ENCODE results near the gene CHKA. TPM values are rescaled to one million over a fixed set of nuclear protein-coding genes. Genes with fewer than 3 reads are reported as not detected.

The CHKA gene
- total and polyA plus RNA-seq, 2 of the 4 experiments (the other 2 are of a cell fraction), result 4.5 to 8.4 TPM

DNA sequence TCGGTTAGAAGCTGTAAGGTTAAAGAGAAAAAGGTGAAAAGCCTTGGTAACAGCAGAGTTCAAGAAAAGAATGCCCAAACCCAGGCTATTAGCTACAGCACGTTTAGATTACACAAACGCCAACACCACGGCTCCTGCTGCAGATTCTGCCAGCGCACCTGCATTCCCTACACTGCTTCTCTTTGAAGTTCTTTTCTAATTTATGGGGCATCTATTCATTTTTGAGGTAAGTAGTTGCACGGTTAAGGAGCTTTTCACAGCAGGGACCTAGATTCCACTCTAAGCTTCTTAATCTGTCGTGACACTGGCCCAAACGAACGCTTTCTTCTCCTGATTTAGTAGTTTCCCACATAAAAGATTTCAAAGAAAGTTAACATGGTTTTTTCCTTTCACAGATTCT, 38.0 kb upstream of the CHKA start:
- H2BK5ac ChIP-seq (ENCODE audit: low read depth, low read length, poor library complexity, severe bottlenecking), result no peak overlapping the region
- TF ChIP-seq SMC3 (IDR thresholded peaks at IDR 0.05; ENCODE audit: low read depth, low read length) (no peak), NFE2L2 (IDR thresholded peaks at IDR 0.05; ENCODE audit: low read depth, low read length) (no peak), RCOR1 (IDR thresholded peaks at IDR 0.05; ENCODE audit: insufficient replicate concordance, low read length) (no peak), FOS (IDR thresholded peaks at IDR 0.05; ENCODE audit: low read depth, low read length) (no peak), RAD21 (IDR thresholded peaks at IDR 0.05; ENCODE audit: low read length) (no peak), MAFK (IDR thresholded peaks at IDR 0.05; ENCODE audit: low read depth, low read length) (no peak), MAZ (IDR thresholded peaks at IDR 0.05; ENCODE audit: borderline replicate concordance, low read depth, low read length) (no peak), CEBPB (IDR thresholded peaks at IDR 0.05; ENCODE audit: low read depth, low read length) (no peak), BHLHE40 (IDR thresholded peaks at IDR 0.05; ENCODE audit: low read depth, low read length) (no peak), CHD1 (IDR thresholded peaks at IDR 0.05; ENCODE audit: low read depth, low read length) (no peak), RFX5 (IDR thresholded peaks at IDR 0.05; ENCODE audit: low read depth, low read length) (no peak)
- TF ChIP-seq, protein P1, sequence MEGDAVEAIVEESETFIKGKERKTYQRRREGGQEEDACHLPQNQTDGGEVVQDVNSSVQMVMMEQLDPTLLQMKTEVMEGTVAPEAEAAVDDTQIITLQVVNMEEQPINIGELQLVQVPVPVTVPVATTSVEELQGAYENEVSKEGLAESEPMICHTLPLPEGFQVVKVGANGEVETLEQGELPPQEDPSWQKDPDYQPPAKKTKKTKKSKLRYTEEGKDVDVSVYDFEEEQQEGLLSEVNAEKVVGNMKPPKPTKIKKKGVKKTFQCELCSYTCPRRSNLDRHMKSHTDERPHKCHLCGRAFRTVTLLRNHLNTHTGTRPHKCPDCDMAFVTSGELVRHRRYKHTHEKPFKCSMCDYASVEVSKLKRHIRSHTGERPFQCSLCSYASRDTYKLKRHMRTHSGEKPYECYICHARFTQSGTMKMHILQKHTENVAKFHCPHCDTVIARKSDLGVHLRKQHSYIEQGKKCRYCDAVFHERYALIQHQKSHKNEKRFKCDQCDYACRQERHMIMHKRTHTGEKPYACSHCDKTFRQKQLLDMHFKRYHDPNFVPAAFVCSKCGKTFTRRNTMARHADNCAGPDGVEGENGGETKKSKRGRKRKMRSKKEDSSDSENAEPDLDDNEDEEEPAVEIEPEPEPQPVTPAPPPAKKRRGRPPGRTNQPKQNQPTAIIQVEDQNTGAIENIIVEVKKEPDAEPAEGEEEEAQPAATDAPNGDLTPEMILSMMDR (conservative IDR thresholded peaks at IDR 0.05; ENCODE audit: low read depth, low read length), result no peak
- TF ChIP-seq, protein P2, sequence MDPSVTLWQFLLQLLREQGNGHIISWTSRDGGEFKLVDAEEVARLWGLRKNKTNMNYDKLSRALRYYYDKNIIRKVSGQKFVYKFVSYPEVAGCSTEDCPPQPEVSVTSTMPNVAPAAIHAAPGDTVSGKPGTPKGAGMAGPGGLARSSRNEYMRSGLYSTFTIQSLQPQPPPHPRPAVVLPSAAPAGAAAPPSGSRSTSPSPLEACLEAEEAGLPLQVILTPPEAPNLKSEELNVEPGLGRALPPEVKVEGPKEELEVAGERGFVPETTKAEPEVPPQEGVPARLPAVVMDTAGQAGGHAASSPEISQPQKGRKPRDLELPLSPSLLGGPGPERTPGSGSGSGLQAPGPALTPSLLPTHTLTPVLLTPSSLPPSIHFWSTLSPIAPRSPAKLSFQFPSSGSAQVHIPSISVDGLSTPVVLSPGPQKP (IDR thresholded peaks at IDR 0.05; ENCODE audit: borderline replicate concordance, low read depth, low read length), result no peak
- TF ChIP-seq, protein P3, sequence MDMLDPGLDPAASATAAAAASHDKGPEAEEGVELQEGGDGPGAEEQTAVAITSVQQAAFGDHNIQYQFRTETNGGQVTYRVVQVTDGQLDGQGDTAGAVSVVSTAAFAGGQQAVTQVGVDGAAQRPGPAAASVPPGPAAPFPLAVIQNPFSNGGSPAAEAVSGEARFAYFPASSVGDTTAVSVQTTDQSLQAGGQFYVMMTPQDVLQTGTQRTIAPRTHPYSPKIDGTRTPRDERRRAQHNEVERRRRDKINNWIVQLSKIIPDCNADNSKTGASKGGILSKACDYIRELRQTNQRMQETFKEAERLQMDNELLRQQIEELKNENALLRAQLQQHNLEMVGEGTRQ (IDR thresholded peaks at IDR 0.05; ENCODE audit: low read depth, low read length), result no peak
- no peak overlapping the region for H3K4ac ChIP-seq (ENCODE audit: low read depth, low read length)
- no peak overlapping the region for H2AFZ ChIP-seq (replicated peaks; ENCODE audit: low read length, poor library complexity)
- intact Hi-C loops (cut with micrococcal nuclease), result no loop called here
- ATAC-seq (ENCODE audit: low read depth), result no peak
- 96% methylated on average over 4 of the region's 9 CpGs; no CpG with 5 or more reads in 1 of the 2 experiments for WGBS, 2 experiments (ENCODE audit: extremely low coverage in 2 of 2, insufficient read length in 1 of 2)
- no peak overlapping the region for H2AK5ac ChIP-seq (ENCODE audit: low read depth, low read length)
- H4K91ac ChIP-seq (ENCODE audit: insufficient read depth, low read depth, low read length), result no peak overlapping the region
- H3K9ac ChIP-seq (ENCODE audit: low read depth, low read length), result no peak overlapping the region
- no peak overlapping the region for H2BK20ac ChIP-seq (ENCODE audit: low read depth, low read length)
- no peak overlapping the region for H3K56ac ChIP-seq (ENCODE audit: extremely low read depth, insufficient read depth, low read length)
- H3K4me2 ChIP-seq (ENCODE audit: low read depth, low read length), result no peak overlapping the region
- no peak overlapping the region for H3K27ac ChIP-seq (ENCODE audit: insufficient read depth, low read length)
- dilution Hi-C loops (cut with HindIII; ENCODE audit: low sequenced_read_pairs, unreplicated experiment), result no loop called here
- no peak overlapping the region for H3K18ac ChIP-seq (ENCODE audit: low read depth, low read length)
- H3K27me3 ChIP-seq (ENCODE audit: control insufficient read depth, insufficient read depth, low read length), result no peaks in the 10 kb centered on the region
- in situ Hi-C loops (cut with MboI; ENCODE audit: low sequenced_read_pairs), result no loop called here
- no peak overlapping the region for H2BK120ac ChIP-seq (ENCODE audit: low read depth, low read length)
- no peaks in the 10 kb centered on the region for H3K9me3 ChIP-seq (ENCODE audit: control insufficient read depth, insufficient read depth, low read length)
- H3K23ac ChIP-seq (ENCODE audit: low read depth, low read length), result no peak overlapping the region
- no peak overlapping the region for H2BK15ac ChIP-seq (ENCODE audit: low read depth, low read length)
- ChIA-PET POLR2A (ENCODE audit: unreplicated experiment) (no interaction called here), CTCF (no interaction called here)
- H3K14ac ChIP-seq (replicated peaks; ENCODE audit: low read depth, low read length), result no peak overlapping the region
- H3K4me3 ChIP-seq (ENCODE audit: insufficient read depth, low read depth, low read length), result no peak overlapping the region
- peaks cover 27% of the 10 kb centered on the region for H3K9me1 ChIP-seq (ENCODE audit: insufficient read depth, low read length)
- H3K4me1 ChIP-seq (ENCODE audit: control insufficient read depth, insufficient read depth, low read length), result no peaks in the 10 kb centered on the region
- no peak for DNase-seq
- H4K20me1 ChIP-seq (ENCODE audit: insufficient read depth, low read length), result peaks cover 6% of the 10 kb centered on the region; the same call in 1 of the 2 replicates
- H3K79me1 ChIP-seq (ENCODE audit: low read depth in 1 of 2, low read length in 2 of 2), result peaks cover 0 to 7% of the 10 kb centered on the region in 2 experiments; a peak in 1 of 4 replicates
- BruUV-seq (replicated peaks), result no TSS peak
- no peak overlapping the region for H2AK9ac ChIP-seq (replicated peaks; ENCODE audit: low read depth, low read length, poor library complexity)
- H4K8ac ChIP-seq (ENCODE audit: low read depth in 2 of 2, low read length in 2 of 2), result no peak overlapping the region
- H3K36me3 ChIP-seq (ENCODE audit: control insufficient read depth, insufficient read depth, low read length), result peaks cover 27% of the 10 kb centered on the region
- no peak overlapping the region for H4K5ac ChIP-seq (ENCODE audit: low read depth, low read length)

Data from IMR-90 (cell line).